GM21528 (cell line): ENCODE measurements around the gene ATG16L1.
"Not testable (repeated sequence)": the region's sequence is repeated elsewhere in the genome, so short reads cannot be mapped to it uniquely, and the experiment has no call there.

Experiments used
- ATAC-seq: cut with Tn5 transposase; IDR thresholded peaks from one replicate; pipeline ENCODE4 v1.9.1; 2021; ENCODE audit warnings: mild to moderate bottlenecking, moderate library complexity; ENCODE audit not compliant: unreplicated experiment, low FRiP score

ATG16L1 gene

DNA sequence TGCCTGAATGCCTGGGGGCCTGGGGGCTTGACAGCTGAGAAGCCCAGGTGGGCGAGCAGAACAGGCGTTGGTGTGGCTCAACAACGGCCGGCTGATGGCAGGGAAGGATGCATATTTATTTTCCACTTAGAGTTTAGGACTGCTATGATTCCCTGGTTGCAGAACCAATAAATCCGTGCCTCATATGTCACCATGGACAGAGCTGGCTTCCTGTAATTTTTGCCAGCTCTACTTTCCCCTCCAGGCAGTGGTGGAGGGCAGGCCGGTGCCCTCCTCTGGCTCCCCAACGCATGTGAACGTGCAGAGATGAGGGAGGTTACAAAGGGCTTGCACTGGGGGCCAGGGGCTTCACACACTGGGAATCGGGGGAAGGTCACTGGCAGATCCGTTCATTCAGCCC lies 74.3 kb downstream of the ATG16L1 start:
- ATAC-seq, result no peak

DNA sequence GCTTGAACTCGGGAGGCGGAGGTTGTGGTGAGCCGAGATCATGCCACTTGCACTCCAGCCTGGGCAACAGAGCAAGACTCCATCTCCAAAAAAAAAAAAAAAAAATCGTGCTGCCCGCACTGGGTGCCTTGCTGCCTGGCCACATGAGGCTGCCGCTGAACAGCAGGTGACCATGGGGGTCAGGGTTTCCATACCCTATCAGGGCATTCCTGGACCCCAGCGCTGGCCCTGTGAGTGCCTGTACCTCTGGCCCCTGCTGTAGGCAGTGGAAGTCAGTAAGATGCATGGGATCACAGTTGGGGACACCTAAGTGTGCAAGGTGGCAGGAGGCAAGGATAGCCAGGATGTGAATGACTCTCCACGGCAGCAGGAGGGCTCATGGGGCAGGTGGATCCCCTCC lies 75.0 kb downstream of the ATG16L1 start:
- ATAC-seq, result no peak

DNA sequence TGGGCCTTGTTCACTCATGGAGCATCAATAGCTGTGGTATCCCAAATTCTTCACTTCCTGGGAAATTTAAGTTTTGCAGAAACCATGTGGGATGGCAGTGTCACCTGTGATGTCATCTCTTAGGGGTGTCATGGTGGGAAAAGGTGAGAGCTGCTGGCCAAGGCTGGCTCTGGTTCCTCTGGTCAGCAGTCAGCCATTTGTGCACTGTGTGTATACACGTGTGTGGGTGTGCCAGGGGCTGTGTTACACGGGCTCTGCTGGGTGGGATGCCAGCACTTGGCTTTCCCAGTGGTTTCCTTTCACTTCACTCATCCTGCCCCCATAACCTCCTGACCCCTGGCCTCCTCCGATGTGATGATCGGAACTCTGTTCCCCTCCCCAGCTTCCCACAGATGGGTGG lies 77.4 kb downstream of the ATG16L1 start:
- ATAC-seq, result no peak

DNA sequence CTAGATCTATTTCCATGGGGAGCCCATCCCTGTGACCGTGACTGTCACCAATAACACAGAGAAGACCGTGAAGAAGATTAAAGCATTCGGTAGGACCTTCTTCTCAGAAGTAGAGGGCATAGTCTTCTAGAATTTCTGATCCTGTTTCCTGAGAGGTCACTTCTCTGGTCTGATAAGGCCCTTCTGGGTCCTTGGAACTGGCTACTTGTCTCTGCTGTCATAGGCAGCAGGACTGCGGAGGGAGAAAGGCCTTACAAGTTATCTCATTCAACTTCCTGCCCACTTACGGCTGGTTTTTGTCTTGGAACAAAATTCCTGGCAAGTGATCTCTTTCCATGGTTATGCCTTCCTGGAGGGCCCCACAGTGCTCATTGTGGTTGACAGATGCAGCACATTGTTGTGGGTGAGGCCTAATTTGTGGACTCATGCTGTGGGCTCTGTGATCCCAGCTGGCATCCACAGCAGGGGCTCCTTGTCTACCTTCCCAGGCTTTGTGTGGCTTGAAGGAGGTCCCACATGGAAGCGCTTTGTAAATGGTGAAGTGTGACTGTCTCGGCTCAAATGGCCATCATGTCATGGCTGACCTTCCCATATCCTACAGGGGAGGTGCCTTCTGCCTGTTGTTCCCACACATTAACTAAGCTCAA lies 78.1 kb downstream of the ATG16L1 start:
- no peak for ATAC-seq

DNA sequence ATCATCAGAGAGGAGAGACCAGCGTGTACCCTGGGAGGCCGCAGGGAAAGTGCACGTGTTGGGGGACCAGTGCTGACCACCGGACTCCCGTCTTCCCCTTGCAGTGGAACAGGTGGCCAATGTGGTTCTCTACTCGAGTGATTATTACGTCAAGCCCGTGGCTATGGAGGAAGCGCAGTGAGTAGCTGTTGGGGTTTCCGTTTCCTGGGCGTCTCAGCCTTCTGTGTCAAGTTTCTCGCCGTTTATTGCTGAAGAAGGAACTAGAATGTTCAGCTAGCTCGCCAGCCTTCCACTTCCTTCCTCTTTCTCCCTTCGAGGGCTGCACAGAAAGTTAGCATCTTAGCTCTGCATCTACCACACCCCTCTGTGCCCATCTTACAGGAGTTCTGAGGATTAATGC lies 80.1 kb downstream of the ATG16L1 start:
- peak; percentile 89 for ATAC-seq

DNA sequence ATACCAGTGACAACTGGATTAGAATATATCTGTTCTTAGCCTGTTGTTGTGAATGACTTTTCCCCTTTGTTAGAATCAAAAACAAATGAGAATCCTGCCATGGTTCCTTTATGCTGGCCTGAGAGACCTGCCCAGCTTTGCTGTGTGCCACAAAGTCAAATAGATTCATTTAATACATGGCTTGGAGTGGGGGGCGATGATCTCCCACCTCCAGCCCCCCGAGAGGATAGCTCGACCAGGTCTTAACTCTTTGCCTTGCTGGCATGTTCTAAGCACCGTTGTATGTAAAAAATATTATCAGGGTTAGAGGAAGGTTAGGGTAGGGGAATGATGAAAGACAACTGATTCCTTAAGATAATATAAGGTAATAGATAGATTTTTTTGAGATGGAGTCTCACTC lies 80.7 kb downstream of the ATG16L1 start:
- no peak for ATAC-seq

DNA sequence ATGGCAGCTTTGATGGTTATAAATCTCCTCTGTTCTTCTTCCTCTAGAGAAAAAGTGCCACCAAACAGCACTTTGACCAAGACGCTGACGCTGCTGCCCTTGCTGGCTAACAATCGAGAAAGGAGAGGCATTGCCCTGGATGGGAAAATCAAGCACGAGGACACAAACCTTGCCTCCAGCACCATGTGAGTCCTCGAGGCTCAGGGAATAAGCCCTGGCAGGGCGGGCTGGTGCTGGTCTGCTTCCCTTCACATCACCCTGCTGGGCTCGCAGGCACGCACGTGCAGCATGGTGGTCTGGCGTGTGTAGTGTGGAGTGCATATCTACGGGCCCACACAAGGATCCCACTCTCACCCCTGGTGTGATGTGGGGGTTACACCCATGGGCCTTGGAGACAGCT lies 83.4 kb downstream of the ATG16L1 start:
- no peak for ATAC-seq

DNA sequence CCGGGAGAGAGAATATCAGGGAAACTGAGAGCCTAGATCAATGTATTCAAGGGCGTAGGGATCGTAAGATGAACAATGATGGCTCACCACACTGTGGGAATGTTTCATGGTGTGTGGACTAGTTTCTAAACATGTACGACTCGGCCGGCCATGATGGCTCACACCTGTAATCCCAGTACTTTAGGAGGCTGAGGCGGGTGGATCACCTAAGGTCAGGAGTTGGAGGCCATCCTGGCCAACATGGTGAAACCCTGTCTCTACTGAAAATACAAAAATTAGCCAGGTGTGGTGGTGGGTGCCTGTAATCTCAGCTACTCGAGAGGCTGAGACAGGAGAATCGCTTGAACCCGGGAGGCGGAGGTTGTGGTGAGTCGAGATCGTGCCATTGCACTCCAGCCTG lies 84.6 kb downstream of the ATG16L1 start:
- not testable (repeated sequence) for ATAC-seq

DNA sequence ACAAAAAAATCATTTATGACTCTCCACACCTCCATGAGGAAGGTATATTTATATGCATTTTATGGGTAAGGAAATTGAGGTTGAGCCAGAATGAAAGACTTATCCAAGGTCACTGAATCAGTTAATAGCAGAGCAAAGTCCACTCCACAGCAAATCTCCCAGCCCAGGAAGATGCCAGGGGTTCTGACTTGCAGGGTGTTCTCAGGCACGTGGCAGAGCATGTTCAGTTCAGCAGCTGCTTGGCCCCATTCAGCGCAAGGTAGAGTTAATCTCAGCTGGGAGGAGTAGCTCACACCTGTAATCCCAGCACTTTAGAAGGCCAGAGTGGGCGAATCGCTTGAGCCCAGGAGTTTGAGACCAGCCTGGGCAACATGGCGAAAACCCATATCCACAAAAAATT lies 85.1 kb downstream of the ATG16L1 start:
- ATAC-seq, result no peak

DNA sequence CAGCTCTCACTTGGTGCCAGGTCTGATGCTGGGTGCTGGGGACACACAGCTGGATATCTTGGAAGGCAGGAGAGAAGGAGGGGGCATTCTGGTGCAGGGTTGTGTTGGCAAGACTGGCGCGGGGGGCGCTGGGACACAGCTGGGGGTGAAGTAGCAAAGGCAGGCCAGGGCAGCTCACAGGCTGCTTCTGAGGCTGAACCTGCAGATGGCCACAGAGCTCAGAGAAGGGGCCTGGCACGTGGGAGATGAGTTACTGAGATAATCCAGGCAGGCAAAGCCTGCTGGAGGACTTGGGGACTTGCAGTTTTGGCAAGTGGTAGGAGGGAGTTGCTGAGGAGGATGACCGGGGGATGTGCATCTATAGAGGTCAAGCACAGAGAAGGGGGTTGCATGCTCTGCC lies 86.6 kb downstream of the ATG16L1 start:
- ATAC-seq, result no peak

DNA sequence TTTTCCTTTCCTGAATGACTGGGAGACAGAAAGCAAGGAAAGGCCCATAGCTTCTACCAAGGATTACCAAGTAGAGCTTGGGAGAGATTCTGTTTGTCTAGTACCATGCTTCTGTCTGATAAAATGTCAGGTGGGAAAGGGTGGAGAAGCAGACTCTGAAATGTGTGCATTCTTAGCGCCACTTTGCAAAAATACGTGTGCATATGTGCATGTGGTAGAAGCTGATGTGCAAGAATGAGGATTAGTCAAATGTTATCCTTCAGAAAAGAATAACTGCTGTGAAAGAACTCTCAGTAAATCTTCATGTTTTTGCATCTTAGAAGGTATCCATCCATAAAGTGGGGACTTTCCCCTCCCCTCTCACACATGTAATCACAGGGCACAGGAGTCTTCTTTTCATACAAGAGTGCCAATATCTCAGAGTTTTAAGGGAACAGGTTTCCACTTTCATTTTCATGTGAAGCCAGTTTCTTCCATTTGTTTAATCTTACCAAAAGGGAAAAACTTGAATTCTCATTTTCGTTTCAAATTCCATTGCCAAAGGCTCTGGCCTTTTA lies 87.4 kb downstream of the ATG16L1 start:
- no peak for ATAC-seq

DNA sequence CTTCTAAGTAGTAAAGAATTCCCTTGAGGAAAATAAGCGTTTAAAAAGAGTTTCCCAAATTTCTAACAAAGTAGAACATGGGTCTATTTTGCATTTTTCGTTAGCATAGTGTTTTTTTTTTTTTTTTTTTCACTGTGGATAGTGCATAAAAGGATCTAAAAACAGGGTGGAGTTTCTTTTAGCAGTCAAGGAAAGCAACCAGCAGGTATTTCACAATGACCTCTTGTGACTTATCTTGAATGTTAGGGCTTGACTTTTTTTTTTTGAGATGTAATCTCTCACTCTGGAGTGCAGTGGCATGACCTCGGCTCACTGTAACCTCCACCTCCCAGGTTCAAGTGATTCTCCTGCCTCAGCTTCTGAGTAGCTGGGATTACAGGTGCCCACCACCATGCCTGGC lies 88.0 kb downstream of the ATG16L1 start:
- no peak for ATAC-seq

DNA sequence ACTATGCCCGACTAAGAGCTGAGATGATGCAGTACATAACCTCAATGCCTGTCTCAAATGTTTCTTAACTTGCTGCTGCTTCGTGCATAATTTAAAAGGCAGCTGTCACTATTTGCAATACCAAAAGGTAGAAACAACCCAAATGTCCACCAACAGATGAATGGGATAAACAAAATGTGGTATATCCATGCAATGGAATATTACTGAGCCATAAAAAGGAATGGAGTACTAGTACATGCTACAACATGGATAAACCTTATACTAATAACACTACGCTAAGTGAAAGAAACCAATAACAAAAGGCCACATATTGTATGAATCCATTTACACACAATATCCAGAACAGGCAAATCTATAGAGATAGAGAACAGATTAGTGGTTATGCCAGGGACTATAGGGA lies 89.8 kb downstream of the ATG16L1 start:
- no peak for ATAC-seq

DNA sequence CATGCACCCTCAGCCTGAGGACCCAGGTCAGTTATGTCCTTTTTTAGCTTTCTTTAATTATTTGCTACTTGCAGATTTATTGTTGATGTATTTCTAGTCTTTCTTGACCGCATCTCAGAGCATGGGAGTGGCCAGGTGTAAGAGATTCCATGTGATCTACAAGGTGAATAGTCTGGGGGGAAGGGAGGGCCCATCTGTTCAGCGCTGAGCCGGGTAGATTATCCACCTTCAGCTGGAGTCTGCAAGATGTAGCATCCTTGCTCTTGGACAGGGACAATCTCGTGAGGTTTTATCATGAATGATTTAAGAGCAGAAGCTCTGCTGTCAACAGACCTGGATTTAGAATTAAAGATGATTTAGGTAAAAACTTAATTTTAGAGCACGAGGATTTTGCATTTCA lies 90.8 kb downstream of the ATG16L1 start:
- ATAC-seq, result no peak

DNA sequence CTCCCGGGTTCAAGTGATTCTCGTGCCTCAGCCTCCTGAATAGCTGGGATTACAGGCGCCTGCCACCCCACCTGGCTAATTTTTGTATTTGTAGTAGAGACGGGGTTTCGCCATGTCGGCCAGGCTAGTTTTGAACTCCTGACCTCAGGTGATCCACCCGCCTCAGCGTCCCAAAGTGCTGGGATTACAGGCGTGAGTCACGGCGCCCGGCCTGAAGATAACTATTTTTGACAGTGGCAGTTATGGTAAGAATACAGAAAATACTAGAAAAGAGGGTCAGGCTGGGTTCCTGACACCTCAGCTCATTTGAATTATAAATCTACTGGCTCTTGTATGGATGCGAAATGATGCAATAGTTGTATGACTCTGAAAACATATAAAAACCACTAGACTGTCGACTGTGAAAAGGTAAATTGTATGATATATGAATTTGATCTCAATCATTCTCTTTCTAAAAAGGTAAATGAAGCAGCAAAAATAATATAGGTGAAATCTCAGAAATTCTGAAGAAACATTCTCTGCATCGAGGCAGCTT lies 91.8 kb downstream of the ATG16L1 start:
- ATAC-seq, result no peak
